HepG2 (cell line): ENCODE data around the gene HAUS7. TPM values are rescaled to one million over a fixed set of nuclear protein-coding genes. Genes with fewer than 3 reads are reported as not detected.

Source experiments
- ATAC-seq: fragments of 200-7000 bp; cut with Tn5 transposase; 3 replicates; pipeline ENCODE4 v1.9.1; 2020; ENCODE audit warnings: mild to moderate bottlenecking, moderate library complexity
- BruUV-seq: library from RNA; stranded (reverse); fragments of 400-500 nt; replicated peaks from 2 replicates; lab custom pipeline; 2021; lab: Mats Ljungman, UMichigan
- CTCF ChIA-PET: fragments of 300-600 bp; formaldehyde crosslinking; extraction: SDS; loops from one replicate; lab custom pipeline; 2021; ENCODE audit warnings: low total read pairs, inconsistent platforms, low intra/inter-chr PET ratio; lab: Yijun Ruan, JAX
- POLR2A ChIA-PET: fragments of 350-600 bp; sonication (Branson Sonifier 250); formaldehyde crosslinking; loops from one replicate; lab custom pipeline; 2020; ENCODE audit warnings: antibody characterized with exemption, inconsistent platforms; lab: Yijun Ruan, JAX
- DNase-seq: peaks from one replicate; pipeline ENCODE4 v3.0.0-alpha.2; 2015; ENCODE audit warnings: low spot score
- FAIRE-seq: peaks from 3 replicates; lab custom pipeline; 2011; peaks lifted over from hg19 to GRCh38; lab: Jason Lieb, UNC
- H2AFZ ChIP-seq: one replicate; pipeline ENCODE4 v1.6.1; 2011; ENCODE audit warnings: low read length, inconsistent platforms
- H3K27ac ChIP-seq: fragments of 300-600 bp; 3 replicates; pipeline ENCODE4 v1.8.0; 2011; ENCODE audit warnings: mixed run types, mild to moderate bottlenecking, mixed read lengths, low read length, inconsistent platforms; ENCODE audit not compliant: insufficient read depth; ENCODE audit errors: extremely low read length
- H3K27me3 ChIP-seq, 2 experiments: fragments of 200-600 bp in 1 of 2; 2 replicates in 1 of 2; 3 replicates in 1 of 2; pipeline versions ENCODE4 v1.6.0 to v1.8.0; 2011; ENCODE audit warnings: low read length in 2 of 2, mild to moderate bottlenecking in 2 of 2, moderate library complexity in 2 of 2, inconsistent platforms in 1 of 2; ENCODE audit not compliant: insufficient read depth in 2 of 2, control insufficient read depth in 1 of 2
- H3K36me3 ChIP-seq, 2 experiments: fragments of 200-600 bp in 1 of 2; replicated peaks in 1 of 2; 2 replicates in 1 of 2; 3 replicates in 1 of 2; pipeline versions ENCODE4 v1.5.1 to v1.8.0; 2011; ENCODE audit warnings: low read length in 2 of 2, inconsistent platforms in 1 of 2; ENCODE audit not compliant: insufficient read depth in 2 of 2, control insufficient read depth in 1 of 2
- H3K4me1 ChIP-seq: 2 replicates; pipeline ENCODE4 v1.5.1; 2012; ENCODE audit warnings: low read length, inconsistent platforms; ENCODE audit not compliant: insufficient read depth
- H3K4me2 ChIP-seq: 2 replicates; pipeline ENCODE4 v1.6.0; 2011; ENCODE audit warnings: low read depth, low read length, inconsistent platforms
- H3K4me3 ChIP-seq, 3 experiments: fragments of 200-600 bp in 1 of 3; sonication (generic), shearing (Covaris generic) in 1 of 3; replicated peaks in 1 of 3; 2 replicates each; pipeline ENCODE4 v1.5.1; 2011 to 2016; ENCODE audit warnings: low read length in 3 of 3, inconsistent platforms in 2 of 3, low read depth in 2 of 3, mild to moderate bottlenecking in 2 of 3, control low read depth in 1 of 3, mixed read lengths in 1 of 3; ENCODE audit not compliant: insufficient read depth in 1 of 3
- H3K79me2 ChIP-seq: one replicate; pipeline ENCODE4 v1.6.1; 2011; ENCODE audit warnings: low read length, inconsistent platforms; ENCODE audit not compliant: insufficient read depth
- H3K9ac ChIP-seq: 2 replicates; pipeline ENCODE4 v1.6.0; 2011; ENCODE audit warnings: mild to moderate bottlenecking, low read depth, low read length, inconsistent platforms; ENCODE audit not compliant: insufficient read depth
- H3K9me3 ChIP-seq: 2 replicates; pipeline ENCODE4 v1.5.1; 2012; ENCODE audit warnings: mild to moderate bottlenecking, low read length
- H4K20me1 ChIP-seq: 2 replicates; pipeline ENCODE4 v1.6.0; 2011; ENCODE audit warnings: inconsistent platforms, mild to moderate bottlenecking, low read length, moderate library complexity; ENCODE audit not compliant: insufficient read depth
- ATF1 ChIP-seq: IDR thresholded peaks from 2 replicates; pipeline ENCODE4 v1.6.1; 2016; ENCODE audit warnings: mild to moderate bottlenecking, control low read depth
- HDAC1 ChIP-seq: sonication (generic); formaldehyde crosslinking; IDR thresholded peaks from 2 replicates; pipeline ENCODE4 v1.5.1; 2020; ENCODE audit warnings: mild to moderate bottlenecking, missing genetic modification reagents
- NAIF1 ChIP-seq: sonication (generic); formaldehyde crosslinking; IDR thresholded peaks from 2 replicates; pipeline ENCODE4 v1.5.0; 2020; ENCODE audit warnings: mild to moderate bottlenecking, missing genetic modification reagents, borderline replicate concordance
- WGBS: methylation state at CpG from one replicate; pipeline ENCODE4 v1.1.6; 2017; ENCODE audit warnings: low lambda C conversion rate; 5-methylcytosine and 5-hydroxymethylcytosine counted together
- in situ Hi-C: cut with HindIII; loops from 2 replicates; pipeline ENCODE4 v1.10.0; 2017; ENCODE audit warnings: low pct_unique_long_range_greater_than_20kb; ENCODE audit not compliant: extremely low pct_ligation_motif_present
- intact Hi-C: fragments of 100-400 bp; cut with micrococcal nuclease; formaldehyde crosslinking; loops from one replicate; pipeline ENCODE4 v1.10.0; 2022; ENCODE audit not compliant: unreplicated experiment
- polyA plus RNA-seq, 8 experiments: library from polyadenylated mRNA; depleted of rRNA in 3 of 8; stranded (reverse) in 7 of 8; unstranded in 1 of 8; fragments of >200 nt; fragmentation: Illumina TruSeq in 4 of 8; extraction: Trizol in 4 of 8; gene quantifications; 2 replicates each; pipeline versions ENCODE4 v1.2.1 to v1.2.3, GENCODE V29; 2011 to 2016; ENCODE audit warnings: low read depth in 4 of 8, missing spikeins in 1 of 8, mixed read lengths in 1 of 8; ENCODE audit not compliant: insufficient read depth in 1 of 8
- total RNA-seq, 5 experiments: library from RNA; depleted of rRNA; stranded (reverse); fragments of >200 nt; fragmentation: Illumina TruSeq; extraction: Trizol; gene quantifications; 2 replicates each; pipeline ENCODE4 v1.2.3, GENCODE V29; 2016; ENCODE audit warnings: low read depth in 1 of 5
- TF ChIP-seq, protein P1 (sequence below): sonication (generic); formaldehyde crosslinking; IDR thresholded peaks from 2 replicates; pipeline ENCODE4 v1.4.0; 2020; ENCODE audit warnings: missing genetic modification reagents, low read depth, mild to moderate bottlenecking, borderline replicate concordance
- TF ChIP-seq, protein P2 (sequence below): sonication (generic); formaldehyde crosslinking; IDR thresholded peaks from 2 replicates; pipeline ENCODE4 v1.4.0; 2020; ENCODE audit warnings: missing genetic modification reagents, borderline replicate concordance

HAUS7 gene
- total and polyA plus RNA-seq, 2 of the 13 experiments (the other 11 are each of a cell fraction or from before 2014, with no cell fraction given) = 10.9 to 42.4 TPM

GRCh38 chrX:153439977-153440376, 30.4 kb downstream of the HAUS7 start:
- WGBS = 52% methylated on average over 4 of the region's 4 CpGs
- H3K4me1 ChIP-seq = no peaks in the 10 kb centered on the region
- ChIA-PET POLR2A (no interaction called here), CTCF (no interaction called here)
- no peaks in the 10 kb centered on the region for H3K79me2 ChIP-seq
- BruUV-seq = no TSS peak
- DNase-seq (no peak), ATAC-seq (no peak), FAIRE-seq (no peak)
- no peaks in the 10 kb centered on the region; a peak in 1 of 5 replicates for H3K27me3 ChIP-seq
- no peak overlapping the region for H2AFZ ChIP-seq
- intact Hi-C loops = no loop called here
- no peaks in the 10 kb centered on the region for H4K20me1 ChIP-seq
- H3K4me3 ChIP-seq = no peak overlapping the region
- H3K4me2 ChIP-seq = no peak overlapping the region
- no peak overlapping the region for H3K27ac ChIP-seq
- H3K9me3 ChIP-seq = no peaks in the 10 kb centered on the region
- no peaks in the 10 kb centered on the region for H3K36me3 ChIP-seq
- H3K9ac ChIP-seq = no peak overlapping the region
- TF ChIP-seq HDAC1 (no peak), ATF1 (no peak), NAIF1 (CRISPR knock-in tag) (no peak)
- TF ChIP-seq, protein P1, sequence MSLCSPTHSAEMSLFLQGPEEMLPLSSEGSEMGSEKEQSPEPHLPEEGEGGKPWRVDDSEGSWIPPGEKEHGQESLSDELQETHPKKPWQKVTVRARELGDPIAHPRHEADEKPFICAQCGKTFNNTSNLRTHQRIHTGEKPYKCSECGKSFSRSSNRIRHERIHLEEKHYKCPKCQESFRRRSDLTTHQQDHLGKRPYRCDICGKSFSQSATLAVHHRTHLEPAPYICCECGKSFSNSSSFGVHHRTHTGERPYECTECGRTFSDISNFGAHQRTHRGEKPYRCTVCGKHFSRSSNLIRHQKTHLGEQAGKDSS (CRISPR knock-in tag) = no peak
- TF ChIP-seq, protein P2, sequence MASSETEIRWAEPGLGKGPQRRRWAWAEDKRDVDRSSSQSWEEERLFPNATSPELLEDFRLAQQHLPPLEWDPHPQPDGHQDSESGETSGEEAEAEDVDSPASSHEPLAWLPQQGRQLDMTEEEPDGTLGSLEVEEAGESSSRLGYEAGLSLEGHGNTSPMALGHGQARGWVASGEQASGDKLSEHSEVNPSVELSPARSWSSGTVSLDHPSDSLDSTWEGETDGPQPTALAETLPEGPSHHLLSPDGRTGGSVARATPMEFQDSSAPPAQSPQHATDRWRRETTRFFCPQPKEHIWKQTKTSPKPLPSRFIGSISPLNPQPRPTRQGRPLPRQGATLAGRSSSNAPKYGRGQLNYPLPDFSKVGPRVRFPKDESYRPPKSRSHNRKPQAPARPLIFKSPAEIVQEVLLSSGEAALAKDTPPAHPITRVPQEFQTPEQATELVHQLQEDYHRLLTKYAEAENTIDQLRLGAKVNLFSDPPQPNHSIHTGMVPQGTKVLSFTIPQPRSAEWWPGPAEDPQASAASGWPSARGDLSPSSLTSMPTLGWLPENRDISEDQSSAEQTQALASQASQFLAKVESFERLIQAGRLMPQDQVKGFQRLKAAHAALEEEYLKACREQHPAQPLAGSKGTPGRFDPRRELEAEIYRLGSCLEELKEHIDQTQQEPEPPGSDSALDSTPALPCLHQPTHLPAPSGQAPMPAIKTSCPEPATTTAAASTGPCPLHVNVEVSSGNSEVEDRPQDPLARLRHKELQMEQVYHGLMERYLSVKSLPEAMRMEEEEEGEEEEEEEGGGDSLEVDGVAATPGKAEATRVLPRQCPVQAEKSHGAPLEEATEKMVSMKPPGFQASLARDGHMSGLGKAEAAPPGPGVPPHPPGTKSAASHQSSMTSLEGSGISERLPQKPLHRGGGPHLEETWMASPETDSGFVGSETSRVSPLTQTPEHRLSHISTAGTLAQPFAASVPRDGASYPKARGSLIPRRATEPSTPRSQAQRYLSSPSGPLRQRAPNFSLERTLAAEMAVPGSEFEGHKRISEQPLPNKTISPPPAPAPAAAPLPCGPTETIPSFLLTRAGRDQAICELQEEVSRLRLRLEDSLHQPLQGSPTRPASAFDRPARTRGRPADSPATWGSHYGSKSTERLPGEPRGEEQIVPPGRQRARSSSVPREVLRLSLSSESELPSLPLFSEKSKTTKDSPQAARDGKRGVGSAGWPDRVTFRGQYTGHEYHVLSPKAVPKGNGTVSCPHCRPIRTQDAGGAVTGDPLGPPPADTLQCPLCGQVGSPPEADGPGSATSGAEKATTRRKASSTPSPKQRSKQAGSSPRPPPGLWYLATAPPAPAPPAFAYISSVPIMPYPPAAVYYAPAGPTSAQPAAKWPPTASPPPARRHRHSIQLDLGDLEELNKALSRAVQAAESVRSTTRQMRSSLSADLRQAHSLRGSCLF = no peak
- TF ChIP-seq, all 625 proteins: peak for 0
- in situ Hi-C loops = no loop called here
